Gastrocnemius medialis (tissue), 4 donors: ENCODE measurements around the gene UBN1. TPM values are rescaled to one million over a fixed set of nuclear protein-coding genes. Genes with fewer than 3 reads are reported as not detected.

ENCODE experiments used
- ATAC-seq, 2 donors: fragments of 150-250 bp; one replicate each; pipeline ENCODE4 v1.9.1; 2016
- DNase-seq, 2 donors: peaks; one replicate each; pipeline ENCODE4 v3.0.0-alpha.2; 2019
- H3K27ac ChIP-seq, 4 donors: fragments of 200-600 bp; sonication (generic); 1 replicate in 1 of 4; 2 replicates in 3 of 4; pipeline ENCODE4 v1.5.1; 2016 to 2018; ENCODE audit warnings: mild to moderate bottlenecking in 2 of 4, moderate library complexity in 1 of 4
- H3K27me3 ChIP-seq, 3 donors: fragments of 200-600 bp; sonication (generic) in 2 of 3; 1 replicate in 1 of 3; 2 replicates in 2 of 3; pipeline versions ENCODE4 v1.5.1 to v1.6.0; 2016 to 2019; ENCODE audit warnings: mild to moderate bottlenecking in 1 of 3, moderate library complexity in 1 of 3
- H3K36me3 ChIP-seq, 2 donors: fragments of 200-600 bp; sonication (generic) in 1 of 2; one replicate each; pipeline ENCODE4 v1.5.1; 2017 to 2018
- H3K4me1 ChIP-seq, 2 donors: fragments of 200-600 bp; sonication (generic) in 1 of 2; one replicate each; pipeline ENCODE4 v1.5.1; 2016 to 2017; ENCODE audit warnings: mild to moderate bottlenecking in 2 of 2
- H3K4me3 ChIP-seq, 4 donors: fragments of 200-600 bp; sonication (generic) in 3 of 4; 1 replicate in 1 of 4; 2 replicates in 3 of 4; pipeline ENCODE4 v1.5.1; 2016 to 2019; ENCODE audit warnings: mild to moderate bottlenecking in 2 of 4
- H3K9me3 ChIP-seq, 3 donors: fragments of 200-600 bp; sonication (generic) in 2 of 3; 1 replicate in 1 of 3; 2 replicates in 2 of 3; pipeline ENCODE4 v1.5.1; 2016 to 2019
- POLR2A ChIP-seq, 2 donors: fragments of 450-650 bp; IDR thresholded peaks; one replicate each; pipeline ENCODE4 v1.6.1; 2017; ENCODE audit warnings: antibody characterized with exemption in 2 of 2, mild to moderate bottlenecking in 2 of 2, moderate library complexity in 2 of 2
- in situ Hi-C, 4 donors: fragments of 200-750 bp; cut with MboI; loops; one replicate each; pipeline versions ENCODE4 v1.15.0 to v1.8.0; 2017; ENCODE audit warnings: low sequenced_read_pairs in 4 of 4
- intact Hi-C: fragments of 100-400 bp; cut with DNase I; formaldehyde crosslinking; loops from one replicate; pipeline ENCODE4 v1.15.1; 2023; ENCODE audit warnings: low total_unique reads
- total RNA-seq, 4 donors: library from RNA; depleted of rRNA; stranded (reverse); fragments of >200 nt; gene quantifications; one replicate each; pipeline versions ENCODE4 v1.1.0 to v1.2.3, GENCODE V29; 2016
- TF ChIP-seq, protein P1 (sequence below), 5 experiments: fragments of 450-650 bp in 3 of 5; fragments of 200-600 bp in 2 of 5; sonication (generic) in 2 of 5; IDR thresholded peaks in 4 of 5; conservative IDR thresholded peaks in 1 of 5; 1 replicate in 4 of 5; 2 replicates in 1 of 5; pipeline ENCODE4 v1.5.1; 2016 to 2019; ENCODE audit warnings: antibody characterized with exemption in 5 of 5, mild to moderate bottlenecking in 3 of 5, moderate library complexity in 3 of 5

Gene UBN1
- total RNA-seq, 4 donors from 2014 or later, result 25.3 to 33.4 (median 28.2) TPM

DNA sequence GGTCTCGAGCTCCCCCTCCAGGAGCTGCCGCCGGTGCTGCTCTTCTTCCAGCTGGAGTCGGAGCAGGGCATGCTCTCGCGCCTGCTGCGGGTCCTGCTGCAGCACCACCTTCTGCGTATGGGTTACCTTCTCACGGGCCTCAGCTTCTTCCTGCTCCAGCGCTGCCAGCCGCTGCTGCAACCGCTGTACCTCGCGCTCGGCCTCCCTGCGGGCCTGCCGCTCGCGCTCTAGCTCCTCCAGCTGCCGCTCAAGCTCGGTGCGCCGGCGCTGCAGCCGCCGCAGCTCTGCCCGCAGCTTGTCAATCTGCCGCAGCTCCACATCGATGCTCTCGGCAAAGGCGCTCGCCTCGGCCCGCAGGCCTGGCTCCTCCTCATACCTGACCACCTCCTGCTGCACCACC is 36.9 kb downstream of the UBN1 start:
- H3K4me1 ChIP-seq, result peaks cover 0 to 11% of the 10 kb centered on the region in 2 donors
- ATAC-seq, result no peak
- intact Hi-C loops, result no loop called here
- H3K4me3 ChIP-seq, result no peak overlapping the region
- no peaks in the 10 kb centered on the region for H3K9me3 ChIP-seq
- TF ChIP-seq, protein P1, sequence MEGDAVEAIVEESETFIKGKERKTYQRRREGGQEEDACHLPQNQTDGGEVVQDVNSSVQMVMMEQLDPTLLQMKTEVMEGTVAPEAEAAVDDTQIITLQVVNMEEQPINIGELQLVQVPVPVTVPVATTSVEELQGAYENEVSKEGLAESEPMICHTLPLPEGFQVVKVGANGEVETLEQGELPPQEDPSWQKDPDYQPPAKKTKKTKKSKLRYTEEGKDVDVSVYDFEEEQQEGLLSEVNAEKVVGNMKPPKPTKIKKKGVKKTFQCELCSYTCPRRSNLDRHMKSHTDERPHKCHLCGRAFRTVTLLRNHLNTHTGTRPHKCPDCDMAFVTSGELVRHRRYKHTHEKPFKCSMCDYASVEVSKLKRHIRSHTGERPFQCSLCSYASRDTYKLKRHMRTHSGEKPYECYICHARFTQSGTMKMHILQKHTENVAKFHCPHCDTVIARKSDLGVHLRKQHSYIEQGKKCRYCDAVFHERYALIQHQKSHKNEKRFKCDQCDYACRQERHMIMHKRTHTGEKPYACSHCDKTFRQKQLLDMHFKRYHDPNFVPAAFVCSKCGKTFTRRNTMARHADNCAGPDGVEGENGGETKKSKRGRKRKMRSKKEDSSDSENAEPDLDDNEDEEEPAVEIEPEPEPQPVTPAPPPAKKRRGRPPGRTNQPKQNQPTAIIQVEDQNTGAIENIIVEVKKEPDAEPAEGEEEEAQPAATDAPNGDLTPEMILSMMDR (IDR thresholded peaks at IDR 0.05 in 4 of 5, conservative IDR thresholded peaks at IDR 0.05 in 1 of 5), result no peak
- TF ChIP-seq POLR2A (IDR thresholded peaks at IDR 0.05), result no peak
- no peak overlapping the region for H3K27ac ChIP-seq
- DNase-seq, result no peak
- in situ Hi-C loops, result no loop called here
- peaks cover 0 to 82% of the 10 kb centered on the region in 2 donors for H3K36me3 ChIP-seq
- H3K27me3 ChIP-seq, result no peaks in the 10 kb centered on the region

GRCh38 chr16:4884972-4885874 is 37.9 kb downstream of the UBN1 start:
- no peaks in the 10 kb centered on the region for H3K9me3 ChIP-seq
- intact Hi-C loops, result no loop called here
- TF ChIP-seq, protein P1 (IDR thresholded peaks at IDR 0.05 in 4 of 5, conservative IDR thresholded peaks at IDR 0.05 in 1 of 5), result no peak
- TF ChIP-seq POLR2A (IDR thresholded peaks at IDR 0.05), result no peak
- H3K27me3 ChIP-seq, result no peaks in the 10 kb centered on the region
- peaks cover 0 to 73% of the 10 kb centered on the region in 2 donors for H3K36me3 ChIP-seq
- H3K4me3 ChIP-seq, result no peak overlapping the region
- no peak overlapping the region for H3K27ac ChIP-seq
- peaks cover 0 to 11% of the 10 kb centered on the region in 2 donors for H3K4me1 ChIP-seq
- no peak for DNase-seq
- in situ Hi-C loops, result no loop called here
- ATAC-seq, result no peak

- Histone ChIP-seq H3K27ac (no peak overlapping the region), H3K36me3 (peaks cover 0 to 64% of the 10 kb centered on the region in 2 donors), H3K4me3 (no peak overlapping the region), H3K4me1 (peaks cover 0 to 11% of the 10 kb centered on the region in 2 donors), H3K27me3 (no peaks in the 10 kb centered on the region), H3K9me3 (no peaks in the 10 kb centered on the region)
- in situ Hi-C loops, result no loop called here
- intact Hi-C loops, result no loop called here
- ATAC-seq (no peak), DNase-seq (no peak)
- TF ChIP-seq POLR2A (IDR thresholded peaks at IDR 0.05), result no peak
Measured at GRCh38 chr16:4886151-4886550, 38.9 kb downstream of the UBN1 start.

DNA sequence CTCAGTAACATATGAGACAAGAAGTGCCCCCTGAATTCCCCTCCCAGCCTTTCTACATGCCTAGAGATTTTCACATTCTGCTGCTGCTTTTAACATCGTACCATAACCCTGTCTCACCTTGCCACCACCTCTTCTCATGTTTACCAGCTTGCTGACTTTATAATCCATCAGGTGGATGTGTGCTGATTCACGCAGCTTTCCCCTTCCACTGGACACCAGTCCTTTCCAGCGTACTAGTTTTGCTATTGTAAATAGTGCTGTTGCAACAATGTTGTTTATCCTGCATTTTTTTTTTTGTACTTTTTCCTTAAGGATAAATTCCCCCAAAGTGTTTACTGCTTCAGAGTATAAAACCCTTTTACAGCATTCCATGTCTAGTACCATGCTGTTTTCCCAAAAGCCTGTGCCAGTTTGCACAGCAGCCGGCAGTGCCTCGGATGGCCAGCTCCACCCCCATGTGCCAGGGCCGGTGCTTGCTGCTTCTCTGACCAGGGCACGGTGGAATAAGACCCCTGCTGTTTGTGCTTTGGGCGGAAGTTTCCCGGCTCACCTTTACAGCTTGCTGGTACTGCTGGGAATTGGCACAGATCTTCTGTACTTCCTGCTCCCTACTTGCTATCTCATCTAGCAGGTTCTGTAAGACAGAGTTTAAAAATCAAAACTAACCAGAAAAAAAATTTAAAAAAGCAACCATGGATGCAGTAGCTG is 41.3 kb downstream of the UBN1 start:
- no peak for DNase-seq
- no peaks in the 10 kb centered on the region for H3K4me1 ChIP-seq
- no peak for ATAC-seq
- TF ChIP-seq POLR2A (IDR thresholded peaks at IDR 0.05), result no peak
- TF ChIP-seq, protein P1 (IDR thresholded peaks at IDR 0.05 in 4 of 5, conservative IDR thresholded peaks at IDR 0.05 in 1 of 5), result no peak
- no peak overlapping the region for H3K4me3 ChIP-seq
- H3K27me3 ChIP-seq, result no peaks in the 10 kb centered on the region
- no peaks in the 10 kb centered on the region for H3K9me3 ChIP-seq
- intact Hi-C loops (no loop called here), in situ Hi-C loops (no loop called here)
- H3K36me3 ChIP-seq, result peaks cover 0 to 44% of the 10 kb centered on the region in 2 donors
- no peak overlapping the region for H3K27ac ChIP-seq

DNA sequence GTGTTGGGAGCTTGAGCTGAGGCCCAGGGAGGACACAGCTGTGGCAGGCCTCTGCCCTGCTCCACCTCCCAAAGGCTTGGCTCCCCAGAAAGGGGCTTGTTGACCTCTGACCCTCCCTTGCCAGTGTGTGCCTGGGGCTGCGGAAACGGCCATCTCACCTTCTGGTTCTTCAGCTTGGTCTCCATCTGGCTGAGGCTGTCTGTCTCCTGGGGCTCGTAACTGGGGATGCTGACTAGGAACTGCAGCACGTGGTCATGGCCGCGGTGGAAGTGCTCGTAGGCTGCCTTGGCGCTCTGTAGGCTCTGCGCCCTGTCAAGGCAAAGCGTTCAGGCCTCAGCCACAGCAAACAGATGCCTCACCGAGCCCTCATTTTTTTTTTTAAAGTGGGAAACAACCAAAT is 42.7 kb downstream of the UBN1 start:
- H3K4me1 ChIP-seq, result no peaks in the 10 kb centered on the region
- ATAC-seq (no peak), DNase-seq (no peak)
- no peaks in the 10 kb centered on the region for H3K27me3 ChIP-seq
- H3K27ac ChIP-seq, result no peak overlapping the region
- peaks cover 0 to 29% of the 10 kb centered on the region in 2 donors for H3K36me3 ChIP-seq
- TF ChIP-seq, protein P1 (IDR thresholded peaks at IDR 0.05 in 4 of 5, conservative IDR thresholded peaks at IDR 0.05 in 1 of 5), result no peak
- TF ChIP-seq POLR2A (IDR thresholded peaks at IDR 0.05), result no peak
- no peak overlapping the region for H3K4me3 ChIP-seq
- intact Hi-C loops (no loop called here), in situ Hi-C loops (no loop called here)
- no peaks in the 10 kb centered on the region for H3K9me3 ChIP-seq
